Lung microvascular endothelial cell (primary cell): ENCODE data around the gene CELSR3. TPM values are rescaled to one million over a fixed set of nuclear protein-coding genes. Genes with fewer than 3 reads are reported as not detected.

Experiments
- DNase-seq, 2 donors: peaks; one replicate each; pipeline versions ENCODE4 v3.0.0 to v3.0.0-alpha.2; 2010; ENCODE audit warnings: low read depth in 2 of 2
- total RNA-seq: library from RNA; depleted of rRNA; stranded (reverse); fragments of >200 nt; gene quantifications from 2 replicates; pipeline ENCODE4 v1.2.1, GENCODE V29; 2014

CELSR3 gene
- total RNA-seq, 1 donor from 2014 or later: 0.20 TPM

DNA sequence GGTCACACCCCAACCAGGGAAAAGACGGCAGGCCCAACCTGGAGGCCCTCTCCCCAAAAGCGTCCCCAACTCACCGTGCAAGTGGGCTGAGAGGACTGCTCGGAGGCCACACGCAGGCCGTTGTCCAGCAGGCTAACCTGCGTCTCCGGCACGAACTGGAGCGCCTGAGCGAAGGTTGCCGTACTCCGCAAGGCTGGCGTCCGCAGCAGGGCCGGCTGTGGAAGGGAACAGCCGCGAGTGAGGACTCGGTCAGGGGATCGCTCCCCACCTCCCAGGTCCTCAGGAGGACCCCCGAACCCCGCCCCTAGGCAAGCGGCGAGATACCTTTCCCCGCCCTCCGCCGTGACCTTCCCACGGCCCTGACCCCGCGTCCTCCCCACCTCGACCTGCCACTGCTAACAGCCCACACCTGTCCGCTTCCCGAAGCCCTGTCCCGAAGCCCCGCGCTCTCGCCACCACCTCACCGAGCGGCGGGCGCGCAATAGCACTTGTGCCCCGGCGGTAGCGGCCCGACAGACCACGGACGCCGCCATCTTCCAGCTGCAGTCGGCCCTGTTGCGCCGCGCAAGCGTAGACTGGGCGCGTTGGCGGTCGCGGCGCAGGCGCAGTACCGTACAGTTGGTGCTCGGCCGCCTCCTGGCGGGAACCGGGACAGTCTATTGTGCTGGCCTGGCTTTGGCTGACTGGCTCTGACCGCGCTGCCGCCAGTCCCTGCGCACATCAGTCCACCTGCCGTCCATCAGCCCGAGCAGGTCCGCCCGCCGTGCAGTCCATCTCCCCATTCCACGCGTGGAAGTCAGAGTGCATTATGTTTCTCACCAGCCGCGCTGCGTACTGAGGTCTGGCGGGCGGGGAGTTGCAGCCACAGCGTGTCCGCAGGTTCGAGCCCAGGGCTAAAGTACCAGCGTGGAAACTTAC is 53.3 kb downstream of the CELSR3 start, which contains the start of gene UQCRC1:
TSS of gene UQCRC1 (minus strand) at position 559 of the 918 bp plus-strand sequence. CDS start at position 533, 26 bp downstream.
- peak; percentile 95 to 97 for DNase-seq

GRCh38 chr3:48607519-48607918 is 55.2 kb downstream of the CELSR3 start:
- DNase-seq: peak in 1 of 2 donors; percentile 38

- no peak for DNase-seq
These were observed 61.1 kb downstream of the CELSR3 start for GRCh38 chr3:48601622-48601994.

- DNase-seq: no peak
These were observed 61.7 kb downstream of the CELSR3 start for GRCh38 chr3:48600711-48601621.

DNA sequence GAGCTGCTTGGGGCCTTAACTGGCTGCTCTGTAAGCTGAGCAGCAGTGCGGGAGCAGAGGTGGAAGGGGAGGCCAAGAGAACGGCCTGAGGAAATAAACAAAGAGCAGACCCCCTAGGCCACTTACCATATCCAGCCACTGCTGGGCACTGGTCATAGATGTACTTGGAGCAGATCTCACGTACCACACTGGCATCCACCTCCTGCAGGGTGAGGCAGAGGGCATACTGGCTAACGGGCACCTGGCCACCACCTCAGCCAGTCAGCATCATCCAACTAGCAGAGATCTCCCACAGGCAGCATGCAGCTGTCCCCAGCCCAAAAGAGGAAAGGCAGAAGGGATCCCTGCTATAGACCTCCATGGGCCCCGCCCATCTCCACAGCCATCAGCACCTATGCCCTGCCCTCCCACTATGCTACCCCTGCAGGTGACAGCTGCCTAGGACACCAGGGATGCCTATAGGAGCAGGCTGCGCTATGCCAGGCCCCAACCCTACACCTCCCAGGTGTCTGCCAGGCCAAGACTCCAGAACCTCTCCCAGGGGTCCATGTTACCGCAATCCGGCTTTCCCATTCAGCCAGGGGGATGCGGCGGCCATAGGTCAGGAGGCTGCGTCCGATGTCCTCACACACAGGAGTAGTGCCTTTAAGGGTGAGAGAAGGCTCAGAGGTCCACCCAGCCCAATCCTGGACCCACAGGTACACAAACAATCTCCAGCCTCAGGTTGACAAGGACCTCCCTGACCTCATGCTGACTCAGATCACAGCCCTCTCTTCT is 63.0 kb downstream of the CELSR3 start:
- DNase-seq: no peak

DNA sequence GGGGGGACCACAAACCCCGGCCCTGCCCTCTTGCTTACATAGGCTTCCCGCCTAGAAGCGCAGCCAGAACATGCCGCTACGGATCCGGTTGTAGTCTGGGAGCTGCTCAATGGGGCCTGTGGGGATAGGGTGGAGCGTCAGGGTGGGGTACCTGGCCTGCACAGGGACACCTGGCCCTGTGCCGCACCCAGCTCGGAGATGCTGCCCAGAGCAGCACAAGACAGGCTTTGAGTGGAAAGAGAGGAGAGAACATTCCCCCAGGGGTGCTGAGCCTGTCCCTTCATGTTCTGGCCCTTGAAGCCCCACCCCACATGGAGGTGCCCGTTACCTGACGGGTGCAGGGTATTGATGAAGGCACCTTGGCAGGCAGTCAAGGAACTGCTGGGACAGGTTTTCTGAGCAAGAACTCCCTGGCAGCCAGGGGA is 63.6 kb downstream of the CELSR3 start:
- no peak for DNase-seq

DNA sequence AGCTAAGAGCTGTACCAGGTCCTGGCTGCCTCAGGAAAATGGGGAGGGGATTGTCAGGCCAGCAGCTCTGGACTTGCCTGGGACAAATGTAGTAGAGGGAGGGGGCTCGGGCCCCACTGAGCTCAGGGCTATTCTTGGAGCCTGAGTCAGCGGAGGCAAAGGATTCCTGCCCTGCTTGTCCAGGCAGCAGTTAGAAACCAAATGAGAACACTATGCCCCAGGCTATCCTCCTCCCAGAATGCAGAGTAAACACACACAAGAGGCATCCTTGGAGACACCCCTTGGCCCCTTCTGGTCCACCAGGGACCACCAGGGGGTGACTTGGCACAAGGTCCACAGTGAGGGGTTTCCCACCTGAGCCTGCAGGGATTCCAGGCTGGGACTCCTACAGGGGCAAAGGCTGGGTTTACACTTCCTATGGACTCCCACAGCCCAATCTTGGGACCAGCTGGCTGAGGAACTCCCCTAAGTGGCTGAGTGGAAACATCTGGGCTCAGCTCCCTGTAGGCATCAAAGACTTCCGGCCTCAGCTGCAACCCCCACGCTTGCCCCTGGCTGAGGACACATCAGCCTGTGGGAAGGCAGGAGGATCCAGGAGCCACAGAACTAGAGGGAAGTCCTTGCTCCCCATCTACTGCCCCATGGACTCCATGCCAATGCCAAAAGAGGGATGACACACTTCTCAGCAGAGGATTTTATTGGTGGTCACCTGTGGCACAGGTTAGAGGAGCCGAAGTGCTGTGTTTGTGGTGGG is 64.2 kb downstream of the CELSR3 start:
- DNase-seq: peak in 1 of 2 donors; percentile 20

GRCh38 chr3:48597408-48597800 is 65.3 kb downstream of the CELSR3 start:
- DNase-seq: no peak

DNA sequence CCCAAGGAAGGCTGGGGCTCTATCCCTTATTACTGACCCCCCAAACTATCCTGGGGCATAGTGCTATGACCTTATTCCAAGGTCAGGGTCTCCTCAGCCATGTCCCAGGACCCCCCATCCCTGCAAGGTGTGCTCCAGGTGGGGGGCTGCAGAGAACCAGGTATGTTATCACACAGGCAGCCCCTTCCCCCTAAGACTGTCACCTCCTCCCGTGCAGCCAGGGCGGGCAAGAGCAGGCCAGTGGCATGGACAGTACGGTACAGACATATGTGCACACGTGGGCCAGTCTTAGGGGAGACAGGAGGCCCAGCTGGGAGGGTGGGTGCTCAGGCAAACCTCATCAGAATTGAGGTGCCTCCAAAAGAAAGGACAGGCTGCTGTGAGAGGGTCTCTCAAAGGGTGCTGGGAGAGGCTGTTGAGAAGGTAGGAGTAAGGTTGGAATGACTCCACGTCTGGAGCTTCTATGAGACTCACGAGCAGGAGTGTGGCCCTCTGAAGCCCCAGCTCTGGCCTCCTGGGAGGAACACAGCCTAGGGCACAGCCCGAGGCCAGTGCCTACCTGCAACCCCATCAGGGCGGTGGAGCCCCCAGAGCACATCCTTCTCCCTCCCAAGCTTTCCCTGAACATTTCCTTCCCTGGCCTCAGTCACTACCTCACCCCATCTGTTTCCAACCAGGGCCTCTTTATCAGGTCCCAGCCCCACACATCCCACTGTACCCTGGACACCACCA is 65.8 kb downstream of the CELSR3 start:
- no peak for DNase-seq

GRCh38 chr3:48596157-48596556 is 66.5 kb downstream of the CELSR3 start:
- no peak for DNase-seq

GRCh38 chr3:48595526-48596121 is 67.1 kb downstream of the CELSR3 start:
- peak in 1 of 2 donors; percentile 54 for DNase-seq

DNA sequence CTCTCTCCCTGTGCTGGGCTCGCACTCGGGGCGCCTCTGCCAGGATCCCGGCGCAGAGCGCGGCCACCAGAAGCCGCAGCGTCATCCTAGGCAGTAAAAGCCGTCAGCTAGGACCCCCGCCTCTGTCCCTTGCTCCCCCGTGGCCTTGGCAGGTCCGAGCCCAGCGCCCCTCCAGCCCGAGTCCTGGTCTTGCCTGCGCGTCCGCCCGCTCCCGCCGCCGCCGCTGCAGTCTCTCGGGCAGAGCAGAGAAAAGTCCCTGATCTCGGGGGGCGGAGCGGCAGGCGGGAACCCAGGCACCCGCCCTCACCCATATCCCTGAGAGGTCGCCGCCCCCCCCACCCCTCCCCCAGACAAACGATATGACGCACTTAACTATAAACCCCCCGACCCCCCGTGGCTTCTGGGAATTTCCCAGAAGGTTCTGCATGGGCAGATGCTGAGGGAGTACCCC is 67.6 kb downstream of the CELSR3 start, which contains the start of gene COL7A1:
TSS of gene COL7A1 (minus strand) at position 255 of the 451 bp plus-strand sequence. CDS start at position 85, 170 bp downstream.
- DNase-seq: peak; percentile 10 to 11

- DNase-seq: no peak
These were observed 68.2 kb downstream of the CELSR3 start for GRCh38 chr3:48594417-48595049.

DNA sequence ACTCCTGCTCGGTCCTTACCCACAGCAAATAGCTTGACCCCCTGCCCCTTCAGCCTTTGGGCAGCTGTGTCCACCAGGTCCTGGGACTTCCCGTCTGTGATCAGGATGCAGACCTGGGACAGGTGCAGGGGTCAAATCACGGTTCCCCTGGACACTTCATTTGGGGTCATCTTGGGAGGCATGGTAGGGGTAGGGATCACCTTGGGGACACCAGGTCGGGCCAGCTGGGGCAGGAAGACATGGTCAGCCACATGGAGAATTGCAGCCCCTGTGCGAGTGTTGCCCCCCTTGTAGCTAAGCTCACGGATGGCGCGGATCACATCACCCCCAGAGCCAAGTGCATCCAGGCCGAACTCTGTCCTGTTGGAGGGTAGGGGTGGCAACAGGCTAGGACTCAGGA is 69.3 kb downstream of the CELSR3 start:
- DNase-seq: no peak

GRCh38 chr3:48592519-48593087 is 70.1 kb downstream of the CELSR3 start:
- no peak for DNase-seq

GRCh38 chr3:48591886-48592518 is 70.7 kb downstream of the CELSR3 start:
- no peak for DNase-seq

DNA sequence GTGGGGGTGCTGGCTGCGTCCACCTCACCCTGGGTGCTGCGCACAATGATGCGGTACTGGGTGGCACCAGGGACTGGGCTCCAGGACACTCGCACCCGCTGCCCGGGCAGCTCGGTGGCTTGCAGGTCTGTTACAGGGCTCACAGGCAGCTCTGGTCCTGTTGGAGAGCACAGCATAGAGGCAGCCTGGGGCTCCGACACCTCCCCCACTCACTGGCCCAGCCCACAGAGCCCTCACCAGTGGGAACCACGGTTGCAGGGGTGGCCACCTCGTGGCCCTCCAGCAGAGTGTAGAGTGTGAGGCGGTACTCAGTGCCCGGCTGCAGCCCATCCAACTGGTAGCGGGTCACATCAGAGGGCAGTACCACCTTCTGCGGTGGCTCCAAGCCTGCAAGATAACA is 71.2 kb downstream of the CELSR3 start:
- no peak for DNase-seq

GRCh38 chr3:48588230-48588629 is 74.5 kb downstream of the CELSR3 start:
- no peak for DNase-seq
